Gastrocnemius medialis (tissue), 4 donors: ENCODE results near the gene EPS8L2. TPM values are rescaled to one million over a fixed set of nuclear protein-coding genes. Genes with fewer than 3 reads are reported as not detected.
"Not testable (repeated sequence)": the region's sequence is repeated elsewhere in the genome, so short reads cannot be mapped to it uniquely, and the experiment has no call there.

Source experiments
- ATAC-seq, 2 donors: fragments of 150-250 bp; one replicate each; pipeline ENCODE4 v1.9.1; 2016
- DNase-seq, 2 donors: peaks; one replicate each; pipeline ENCODE4 v3.0.0-alpha.2; 2019
- H3K27ac ChIP-seq, 4 donors: fragments of 200-600 bp; sonication (generic); 1 replicate in 1 of 4; 2 replicates in 3 of 4; pipeline ENCODE4 v1.5.1; 2016 to 2018; ENCODE audit warnings: mild to moderate bottlenecking in 2 of 4, moderate library complexity in 1 of 4
- H3K27me3 ChIP-seq, 3 donors: fragments of 200-600 bp; sonication (generic) in 2 of 3; 1 replicate in 1 of 3; 2 replicates in 2 of 3; pipeline versions ENCODE4 v1.5.1 to v1.6.0; 2016 to 2019; ENCODE audit warnings: mild to moderate bottlenecking in 1 of 3, moderate library complexity in 1 of 3
- H3K36me3 ChIP-seq, 2 donors: fragments of 200-600 bp; sonication (generic) in 1 of 2; one replicate each; pipeline ENCODE4 v1.5.1; 2017 to 2018
- H3K4me1 ChIP-seq, 2 donors: fragments of 200-600 bp; sonication (generic) in 1 of 2; one replicate each; pipeline ENCODE4 v1.5.1; 2016 to 2017; ENCODE audit warnings: mild to moderate bottlenecking in 2 of 2
- H3K4me3 ChIP-seq, 4 donors: fragments of 200-600 bp; sonication (generic) in 3 of 4; 1 replicate in 1 of 4; 2 replicates in 3 of 4; pipeline ENCODE4 v1.5.1; 2016 to 2019; ENCODE audit warnings: mild to moderate bottlenecking in 2 of 4
- H3K9me3 ChIP-seq, 3 donors: fragments of 200-600 bp; sonication (generic) in 2 of 3; 1 replicate in 1 of 3; 2 replicates in 2 of 3; pipeline ENCODE4 v1.5.1; 2016 to 2019
- POLR2A ChIP-seq, 2 donors: fragments of 450-650 bp; IDR thresholded peaks; one replicate each; pipeline ENCODE4 v1.6.1; 2017; ENCODE audit warnings: antibody characterized with exemption in 2 of 2, mild to moderate bottlenecking in 2 of 2, moderate library complexity in 2 of 2
- in situ Hi-C, 4 donors: fragments of 200-750 bp; cut with MboI; loops; one replicate each; pipeline versions ENCODE4 v1.15.0 to v1.8.0; 2017; ENCODE audit warnings: low sequenced_read_pairs in 4 of 4
- intact Hi-C: fragments of 100-400 bp; cut with DNase I; formaldehyde crosslinking; loops from one replicate; pipeline ENCODE4 v1.15.1; 2023; ENCODE audit warnings: low total_unique reads
- total RNA-seq, 4 donors: library from RNA; depleted of rRNA; stranded (reverse); fragments of >200 nt; gene quantifications; one replicate each; pipeline versions ENCODE4 v1.1.0 to v1.2.3, GENCODE V29; 2016
- TF ChIP-seq, protein P1 (sequence below), 5 experiments: fragments of 450-650 bp in 3 of 5; fragments of 200-600 bp in 2 of 5; sonication (generic) in 2 of 5; IDR thresholded peaks in 4 of 5; conservative IDR thresholded peaks in 1 of 5; 1 replicate in 4 of 5; 2 replicates in 1 of 5; pipeline ENCODE4 v1.5.1; 2016 to 2019; ENCODE audit warnings: antibody characterized with exemption in 5 of 5, mild to moderate bottlenecking in 3 of 5, moderate library complexity in 3 of 5

Gene EPS8L2
- total RNA-seq, 4 donors from 2014 or later, result 0.42 to 3.3 (median 1.8) TPM

DNA sequence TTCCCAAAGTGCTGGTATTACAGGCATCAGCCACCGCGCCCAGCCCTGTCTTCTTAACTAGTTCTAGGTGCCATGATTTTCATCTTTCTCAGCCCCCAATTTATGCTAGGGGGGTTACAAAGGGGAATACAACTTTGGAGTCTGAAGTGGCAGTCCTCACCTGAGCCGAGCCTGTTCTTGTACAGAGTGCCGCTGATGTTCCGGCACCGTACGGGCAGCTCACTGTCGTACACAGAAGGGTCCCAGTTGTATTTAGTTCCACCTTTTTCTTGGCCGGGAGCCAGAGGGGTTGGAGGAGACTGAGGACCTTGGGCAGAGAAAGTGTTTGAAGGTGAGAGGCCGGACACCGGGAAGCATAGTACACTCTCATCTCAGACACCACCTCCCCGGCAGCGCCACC lies 18.3 kb upstream of the EPS8L2 start:
- DNase-seq (no peak), ATAC-seq (no peak)
- Histone ChIP-seq H3K36me3 (peaks cover 0 to 45% of the 10 kb centered on the region in 2 donors), H3K4me3 (no peak overlapping the region), H3K4me1 (no peaks in the 10 kb centered on the region), H3K27me3 (no peaks in the 10 kb centered on the region), H3K9me3 (no peaks in the 10 kb centered on the region), H3K27ac (no peak overlapping the region)
- in situ Hi-C loops, result no loop called here
- intact Hi-C loops, result no loop called here
- TF ChIP-seq, protein P1, sequence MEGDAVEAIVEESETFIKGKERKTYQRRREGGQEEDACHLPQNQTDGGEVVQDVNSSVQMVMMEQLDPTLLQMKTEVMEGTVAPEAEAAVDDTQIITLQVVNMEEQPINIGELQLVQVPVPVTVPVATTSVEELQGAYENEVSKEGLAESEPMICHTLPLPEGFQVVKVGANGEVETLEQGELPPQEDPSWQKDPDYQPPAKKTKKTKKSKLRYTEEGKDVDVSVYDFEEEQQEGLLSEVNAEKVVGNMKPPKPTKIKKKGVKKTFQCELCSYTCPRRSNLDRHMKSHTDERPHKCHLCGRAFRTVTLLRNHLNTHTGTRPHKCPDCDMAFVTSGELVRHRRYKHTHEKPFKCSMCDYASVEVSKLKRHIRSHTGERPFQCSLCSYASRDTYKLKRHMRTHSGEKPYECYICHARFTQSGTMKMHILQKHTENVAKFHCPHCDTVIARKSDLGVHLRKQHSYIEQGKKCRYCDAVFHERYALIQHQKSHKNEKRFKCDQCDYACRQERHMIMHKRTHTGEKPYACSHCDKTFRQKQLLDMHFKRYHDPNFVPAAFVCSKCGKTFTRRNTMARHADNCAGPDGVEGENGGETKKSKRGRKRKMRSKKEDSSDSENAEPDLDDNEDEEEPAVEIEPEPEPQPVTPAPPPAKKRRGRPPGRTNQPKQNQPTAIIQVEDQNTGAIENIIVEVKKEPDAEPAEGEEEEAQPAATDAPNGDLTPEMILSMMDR (IDR thresholded peaks at IDR 0.05 in 4 of 5, conservative IDR thresholded peaks at IDR 0.05 in 1 of 5), result no peak
- no peak for TF ChIP-seq POLR2A (IDR thresholded peaks at IDR 0.05)

DNA sequence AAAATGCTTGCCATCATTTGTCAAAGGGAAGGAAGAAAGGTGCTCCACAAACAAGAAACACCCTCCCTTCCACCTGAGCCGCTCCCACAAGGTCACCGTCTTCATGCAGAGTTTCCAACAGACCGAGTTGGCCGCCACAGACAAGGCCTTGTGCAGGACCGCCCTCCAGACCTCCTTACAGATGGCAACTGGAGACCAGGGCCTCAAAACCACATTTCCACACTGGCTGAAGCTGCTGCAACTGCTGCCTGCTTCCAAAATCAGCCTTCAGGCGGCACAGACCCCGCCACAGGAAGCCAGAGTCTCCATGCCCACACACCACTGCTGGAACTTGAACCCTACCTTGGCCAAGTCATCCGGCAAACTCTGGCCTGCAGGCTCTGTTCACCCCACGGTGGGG lies 17.4 kb upstream of the EPS8L2 start:
- H3K9me3 ChIP-seq, result no peaks in the 10 kb centered on the region
- H3K4me1 ChIP-seq, result peaks cover 3 to 7% of the 10 kb centered on the region in 2 donors
- DNase-seq (no peak), ATAC-seq (no peak)
- no peaks in the 10 kb centered on the region for H3K27me3 ChIP-seq
- H3K27ac ChIP-seq, result no peak overlapping the region
- intact Hi-C loops (no loop called here), in situ Hi-C loops (no loop called here)
- peaks cover 0 to 36% of the 10 kb centered on the region in 2 donors for H3K36me3 ChIP-seq
- TF ChIP-seq, protein P1 (IDR thresholded peaks at IDR 0.05 in 4 of 5, conservative IDR thresholded peaks at IDR 0.05 in 1 of 5), result no peak
- no peak for TF ChIP-seq POLR2A (IDR thresholded peaks at IDR 0.05)
- H3K4me3 ChIP-seq, result no peak overlapping the region

DNA sequence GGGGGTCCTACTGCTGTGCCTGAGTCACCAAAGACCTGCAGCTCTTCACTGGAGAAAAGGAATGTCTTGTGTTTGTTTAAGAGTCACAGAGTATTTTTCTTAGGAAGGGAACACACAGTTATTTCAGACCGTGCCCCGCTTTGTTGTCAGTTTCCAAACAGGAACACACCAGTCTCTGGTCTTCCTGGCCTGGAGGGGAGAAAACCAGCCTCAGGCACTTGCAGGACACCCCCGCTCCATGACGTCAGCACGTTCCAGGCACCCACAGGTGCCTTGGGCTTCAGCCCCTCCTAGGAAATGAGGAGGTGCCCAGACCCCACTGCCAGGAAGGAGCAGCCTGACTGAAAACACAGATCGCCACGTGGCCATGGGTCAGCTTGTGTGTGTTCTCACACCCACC lies 16.4 kb upstream of the EPS8L2 start:
- no peak for TF ChIP-seq POLR2A (IDR thresholded peaks at IDR 0.05)
- TF ChIP-seq, protein P1 (IDR thresholded peaks at IDR 0.05 in 4 of 5, conservative IDR thresholded peaks at IDR 0.05 in 1 of 5), result no peak
- in situ Hi-C loops, result no loop called here
- intact Hi-C loops, result no loop called here
- Histone ChIP-seq H3K4me1 (peaks cover 11 to 12% of the 10 kb centered on the region in 2 donors), H3K9me3 (no peaks in the 10 kb centered on the region), H3K27me3 (no peaks in the 10 kb centered on the region), H3K27ac (no peak overlapping the region), H3K4me3 (no peak overlapping the region), H3K36me3 (peaks cover 0 to 27% of the 10 kb centered on the region in 2 donors)
- DNase-seq (no peak), ATAC-seq (no peak)

DNA sequence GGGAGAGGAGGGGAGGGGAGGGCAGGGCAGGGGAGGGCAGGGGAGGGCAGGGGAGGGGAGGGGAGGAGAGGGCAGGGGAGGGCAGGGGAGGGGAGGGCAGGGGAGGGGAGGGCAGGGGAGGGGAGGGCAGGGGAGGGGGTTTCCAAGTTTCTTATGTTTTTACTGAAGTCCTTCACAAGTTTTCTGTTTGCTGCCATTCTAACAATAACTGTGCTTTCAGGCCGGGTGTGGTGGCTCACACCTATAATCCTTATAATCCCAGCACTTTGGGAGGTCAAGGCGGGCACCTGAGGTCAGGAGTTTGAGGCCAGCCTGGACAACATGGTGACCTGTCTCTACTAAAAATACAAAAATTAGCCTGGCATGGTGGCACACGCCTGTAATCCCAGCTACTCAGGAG lies 15.8 kb upstream of the EPS8L2 start:
- H3K36me3 ChIP-seq, result peaks cover 0 to 22% of the 10 kb centered on the region in 2 donors
- H3K4me3 ChIP-seq, intact Hi-C loops, H3K27ac ChIP-seq, DNase-seq, ATAC-seq, H3K27me3 ChIP-seq, in situ Hi-C loops, H3K9me3 ChIP-seq: not testable (repeated sequence)
- peaks cover 11 to 12% of the 10 kb centered on the region in 2 donors for H3K4me1 ChIP-seq

DNA sequence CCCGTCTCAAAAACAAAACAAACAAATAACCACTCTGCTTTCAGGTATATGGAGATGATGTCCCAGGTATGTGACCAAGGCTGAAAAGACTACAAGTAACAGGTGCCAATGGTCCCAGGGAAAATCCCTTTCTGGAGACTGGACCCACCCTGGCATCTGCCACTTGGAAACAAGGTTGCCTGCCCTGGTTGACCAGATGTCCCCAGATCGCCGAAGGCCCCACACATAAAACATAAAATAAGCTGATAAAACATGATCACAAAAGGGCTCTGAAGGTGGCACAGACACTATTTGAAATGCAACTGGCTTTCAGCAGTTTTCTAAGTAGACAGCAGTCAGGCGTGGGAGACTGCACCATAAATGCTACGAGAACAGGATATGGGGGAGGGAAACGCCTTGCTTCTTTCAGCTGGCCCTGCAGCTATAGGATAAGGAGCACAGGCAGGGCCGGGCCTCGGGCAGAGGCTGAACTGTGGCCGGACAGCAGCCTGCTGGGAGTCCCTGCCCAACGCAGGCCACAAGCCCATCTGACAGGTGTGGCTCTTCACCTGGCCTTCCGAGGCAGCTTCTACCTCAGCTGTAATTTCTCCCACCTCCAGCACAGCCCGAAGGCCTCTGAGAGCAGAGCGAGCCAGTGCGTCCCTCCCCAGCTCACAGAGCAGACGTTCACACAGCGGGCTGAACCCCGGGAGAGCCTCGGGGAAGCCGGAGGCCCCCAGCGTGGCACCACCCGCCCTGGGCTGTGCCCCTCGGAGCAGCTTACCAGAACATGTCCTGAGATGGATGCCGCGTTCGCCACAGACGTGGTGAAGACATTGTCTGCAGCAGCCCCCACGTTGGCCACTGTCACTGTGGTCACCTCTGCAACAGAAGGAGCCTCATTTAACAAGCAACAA lies 15.0 kb upstream of the EPS8L2 start:
- Histone ChIP-seq H3K27ac (no peak overlapping the region), H3K27me3 (no peaks in the 10 kb centered on the region), H3K36me3 (peaks cover 0 to 18% of the 10 kb centered on the region in 2 donors), H3K4me1 (peaks cover 11 to 12% of the 10 kb centered on the region in 2 donors), H3K4me3 (no peak overlapping the region), H3K9me3 (no peaks in the 10 kb centered on the region)
- ATAC-seq, result no peak
- TF ChIP-seq, protein P1 (IDR thresholded peaks at IDR 0.05 in 4 of 5, conservative IDR thresholded peaks at IDR 0.05 in 1 of 5), result no peak
- no peak for TF ChIP-seq POLR2A (IDR thresholded peaks at IDR 0.05)
- intact Hi-C loops, result no loop called here
- in situ Hi-C loops, result no loop called here
- no peak for DNase-seq
